ENCODE results near the gene FLACC1. TPM values are rescaled to one million over a fixed set of nuclear protein-coding genes. Genes with fewer than 3 reads are reported as not detected.

Gene FLACC1
- total and polyA plus RNA-seq, 9 of the 15 experiments (the other 6 are each of a cell fraction or from before 2014, with no cell fraction given), result 0.07 to 0.68 (median 0.22) TPM; not detected in 2

- POLR2A ChIA-PET, result interaction anchor here (0.8 to 1.9 kb wide), 2 partner anchors 9 to 11 kb away, joined by 3 to 5 read pairs; no protein-coding TSS in a partner anchor
- Histone ChIP-seq H3K9me3 (replicated peaks; ENCODE audit: control insufficient read depth, insufficient read depth, low read depth, low read length) (no peaks in the 10 kb centered on the region), H3K27me3 (ENCODE audit: control insufficient read depth in 2 of 2, insufficient read depth in 2 of 2, low read length in 2 of 2) (no peaks in the 10 kb centered on the region), H3K79me2 (ENCODE audit: control insufficient read depth, insufficient read depth, low read length) (peaks cover 65% of the 10 kb centered on the region), H3K9ac (ENCODE audit: insufficient read depth in 1 of 2, low read depth in 2 of 2, low read length in 2 of 2) (no peak overlapping the region), H3K9me1 (ENCODE audit: control insufficient read depth, insufficient read depth, low read length) (no peaks in the 10 kb centered on the region), H4K20me1 (replicated peaks; ENCODE audit: control insufficient read depth, insufficient read depth, low read length) (no peaks in the 10 kb centered on the region), H3K4me1 (replicated peaks in 1 of 2; ENCODE audit: control insufficient read depth in 2 of 2, insufficient read depth in 2 of 2, low read length in 2 of 2) (peaks cover 10 to 18% of the 10 kb centered on the region in 2 experiments; a peak in 4 of 5 replicates), H3K36me3 (ENCODE audit: control insufficient read depth, insufficient read depth, low read length) (peaks cover 26% of the 10 kb centered on the region), H3K4me2 (ENCODE audit: insufficient read depth, low read length) (no peak overlapping the region), H3K4me3 (no peak overlapping the region), H3K27ac (ENCODE audit: extremely low read depth, low read depth, low read length) (no peak overlapping the region), H2AFZ (ENCODE audit: low read depth, low read length) (no peak overlapping the region)
- DNase-seq (ENCODE audit: extremely low read depth in 1 of 4, low spot score in 3 of 4) (no peak), FAIRE-seq (no peak), ATAC-seq (no peak)
- intact Hi-C loops (cut with micrococcal nuclease), result no loop called here
- WGBS (ENCODE audit: insufficient coverage, low coverage, missing lambda C conversion rate), result 80% methylated on average over 3 of the region's 3 CpGs
- in situ Hi-C loops (cut with MboI), result no loop called here
- TF ChIP-seq CHAMP1 (IDR thresholded peaks at IDR 0.05), result no peak
- no peak for TF ChIP-seq FOXM1 (IDR thresholded peaks at IDR 0.05; ENCODE audit: low read depth)
- no peak for TF ChIP-seq FOXM1 (CRISPR knock-in tag; IDR thresholded peaks at IDR 0.05; ENCODE audit: low read depth)
- no peak for TF ChIP-seq CBX3 (IDR thresholded peaks at IDR 0.05; ENCODE audit: borderline replicate concordance in 1 of 2, low read length in 2 of 2)
- no peak for TF ChIP-seq HBP1 (CRISPR knock-in tag; IDR thresholded peaks at IDR 0.05)
- no peak for TF ChIP-seq ZNF644 (tag; IDR thresholded peaks at IDR 0.05; ENCODE audit: low read depth)
- no peak for TF ChIP-seq MAZ (CRISPR knock-in tag; conservative IDR thresholded peaks at IDR 0.05 in 1 of 2, IDR thresholded peaks at IDR 0.05 in 1 of 2)
- no peak for TF ChIP-seq KLF6 (CRISPR knock-in tag; IDR thresholded peaks at IDR 0.05; ENCODE audit: borderline replicate concordance)
- TF ChIP-seq NFATC3 (IDR thresholded peaks at IDR 0.05), result no peak
- TF ChIP-seq U2AF1 (optimal IDR thresholded peaks at IDR 0.05; ENCODE audit: low read depth, low read length), result no peak
- no peak for TF ChIP-seq MXD1 (CRISPR knock-in tag; IDR thresholded peaks at IDR 0.05; ENCODE audit: borderline replicate concordance, poor library complexity, severe bottlenecking)
- no peak for TF ChIP-seq GATAD2B (IDR thresholded peaks at IDR 0.05; ENCODE audit: borderline replicate concordance)
- no peak for TF ChIP-seq TEAD4 (IDR thresholded peaks at IDR 0.05; ENCODE audit: low read length)
- no peak for TF ChIP-seq TEAD4 (CRISPR knock-in tag; IDR thresholded peaks at IDR 0.05; ENCODE audit: borderline replicate concordance)
- TF ChIP-seq NFYB (IDR thresholded peaks at IDR 0.05; ENCODE audit: extremely low read depth, insufficient read length), result no peak
- CTCF ChIA-PET (ENCODE audit: low intra/inter-chr PET ratio), result no interaction called here
- BruUV-seq (replicated peaks), result no TSS peak
Observed at GRCh38 chr2:201401815-201402214, 44.7 kb upstream of the FLACC1 start.
